HG03354 (cell line): ENCODE data around the gene PRKG1.
"Not testable (repeated sequence)": the region's sequence is repeated elsewhere in the genome, so short reads cannot be mapped to it uniquely, and the experiment has no call there.

ENCODE experiments used
- ATAC-seq: cut with Tn5 transposase; IDR thresholded peaks from one replicate; pipeline ENCODE4 v1.9.1; 2021; ENCODE audit warnings: mild to moderate bottlenecking; ENCODE audit not compliant: unreplicated experiment, poor library complexity, severe bottlenecking

PRKG1 gene

DNA sequence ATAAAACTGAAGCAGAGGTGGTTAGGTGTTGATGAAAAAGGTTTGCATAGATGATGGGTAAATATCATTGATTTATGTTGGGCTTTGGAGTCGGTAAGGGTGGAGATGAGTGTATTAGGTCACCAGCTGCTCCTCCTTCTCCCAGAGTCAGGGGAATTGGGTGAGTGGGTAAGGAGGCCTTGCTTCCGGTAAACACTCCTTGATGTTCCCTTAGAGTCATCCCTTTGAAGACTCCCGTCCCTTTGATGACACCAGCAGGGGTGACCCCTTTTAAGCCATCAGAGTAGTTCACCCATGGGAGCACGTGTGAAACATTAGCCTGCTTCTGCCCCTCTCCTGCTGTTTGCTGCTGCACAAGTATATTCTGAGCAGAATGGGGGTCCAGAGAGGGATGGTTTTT, 1147.6 kb downstream of the PRKG1 start:
- no peak for ATAC-seq

DNA sequence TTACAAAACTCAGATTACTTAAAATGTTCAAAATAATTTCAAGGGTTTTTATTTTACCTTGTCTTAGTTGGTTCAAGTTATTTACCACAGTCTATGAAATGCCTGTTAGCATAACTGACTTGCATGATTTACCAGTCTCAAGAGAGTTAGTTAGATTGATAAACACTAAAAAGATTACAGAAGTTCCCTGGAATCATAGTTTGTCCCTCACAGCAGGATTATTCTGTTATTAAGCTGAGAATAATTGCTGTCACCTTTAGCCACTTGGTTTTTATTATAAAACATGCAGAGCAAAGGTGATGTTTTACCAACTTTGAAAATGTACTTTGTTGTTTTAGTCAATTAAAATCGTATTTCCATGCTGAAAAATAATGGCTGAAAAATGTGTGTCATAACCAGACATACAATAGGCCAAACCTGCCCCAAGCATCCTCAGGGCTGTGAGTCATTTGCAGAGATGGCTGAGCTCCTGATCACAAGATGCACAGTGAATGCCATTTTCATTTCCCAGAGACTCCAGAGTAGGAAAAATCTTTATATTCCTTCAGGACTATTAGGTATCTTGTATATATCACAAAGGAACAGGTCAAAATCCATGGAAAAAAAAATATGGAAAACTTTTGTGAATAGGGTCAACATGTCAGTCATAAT, 1152.0 kb downstream of the PRKG1 start:
- no peak for ATAC-seq

DNA sequence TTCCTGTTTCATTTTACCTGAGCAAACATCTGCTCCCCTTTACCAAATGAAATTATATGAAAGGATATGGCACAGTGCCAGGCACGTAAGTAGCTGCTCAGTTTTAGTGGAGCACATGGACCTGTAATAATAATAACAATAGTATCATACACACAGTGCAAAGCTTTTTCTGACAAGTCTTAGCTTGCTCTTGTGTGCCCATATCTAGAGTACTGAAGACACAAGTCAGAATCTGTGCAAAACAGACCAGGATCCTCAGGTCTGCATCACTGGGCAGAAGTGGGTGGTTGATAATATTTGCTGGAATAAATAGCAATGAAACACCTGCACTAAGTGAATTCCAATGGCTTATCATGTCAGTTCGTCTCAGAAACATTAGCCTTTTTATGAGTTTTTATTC, 1154.3 kb downstream of the PRKG1 start:
- no peak for ATAC-seq

DNA sequence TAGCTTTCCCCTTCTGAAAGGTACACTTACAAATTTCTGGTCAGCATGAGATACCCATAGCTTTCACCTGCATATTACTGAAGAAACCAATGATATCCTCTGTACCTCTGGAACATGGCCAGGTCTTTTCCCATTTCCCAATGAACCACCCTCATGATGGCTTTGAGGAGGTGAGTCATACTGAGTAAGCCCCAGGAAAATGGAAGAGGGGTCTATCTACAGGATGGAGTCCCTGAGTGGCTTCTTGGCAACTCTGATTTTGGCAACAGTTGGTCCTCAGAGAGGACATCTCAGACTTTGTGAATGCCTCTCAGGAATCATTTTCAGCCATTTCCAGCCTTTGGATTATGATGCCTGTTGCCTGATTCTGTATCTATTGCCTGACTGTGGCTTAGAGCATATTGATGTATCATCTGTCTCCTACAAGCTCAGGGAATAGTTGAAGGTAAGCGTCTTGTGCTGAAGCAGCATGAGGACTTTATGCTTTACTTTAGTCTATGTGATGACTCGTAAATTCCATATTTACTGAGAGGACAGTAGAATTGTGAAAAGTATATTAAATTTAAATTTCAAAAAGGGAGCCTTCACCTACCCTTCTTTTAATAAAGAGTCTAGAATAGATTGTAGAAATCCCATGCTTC, 1155.1 kb downstream of the PRKG1 start:
- ATAC-seq, result no peak

DNA sequence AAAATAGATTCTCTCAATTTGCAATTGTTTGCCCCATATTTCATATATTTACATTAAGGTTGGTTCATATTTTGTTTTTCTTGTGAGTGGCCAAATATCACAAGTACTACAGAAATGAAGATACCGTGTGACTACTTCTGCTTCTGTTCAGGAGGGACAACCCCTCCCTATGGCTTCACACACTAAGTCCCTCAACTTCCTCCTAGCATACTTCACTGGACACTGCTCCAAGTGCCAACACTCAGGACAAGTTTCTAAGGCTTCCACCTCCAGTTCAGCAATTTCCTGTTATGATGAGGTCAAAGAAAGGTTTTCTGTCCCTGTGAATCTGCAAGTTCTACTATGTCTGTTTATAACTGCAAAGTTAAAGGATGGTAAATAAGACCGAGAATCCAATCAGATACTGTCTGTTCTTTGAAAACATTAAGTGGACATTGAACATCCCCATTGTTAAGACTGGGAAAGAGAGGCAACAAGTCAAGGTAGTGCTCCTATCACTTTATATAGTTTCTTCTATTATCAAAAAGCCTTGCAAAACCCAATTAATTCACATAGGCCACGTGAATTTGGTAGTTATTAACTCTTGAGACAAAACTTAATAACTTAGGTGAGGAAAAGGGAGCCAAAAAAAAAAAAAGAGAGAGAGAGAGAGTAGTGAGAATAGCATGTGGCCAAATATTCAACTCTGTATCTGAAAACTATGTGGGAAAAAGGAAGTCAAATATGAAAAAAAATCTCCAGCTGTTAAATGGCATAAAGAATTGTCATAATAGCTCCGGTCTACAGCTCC, 1158.5 kb downstream of the PRKG1 start:
- peak; percentile 96 for ATAC-seq

DNA sequence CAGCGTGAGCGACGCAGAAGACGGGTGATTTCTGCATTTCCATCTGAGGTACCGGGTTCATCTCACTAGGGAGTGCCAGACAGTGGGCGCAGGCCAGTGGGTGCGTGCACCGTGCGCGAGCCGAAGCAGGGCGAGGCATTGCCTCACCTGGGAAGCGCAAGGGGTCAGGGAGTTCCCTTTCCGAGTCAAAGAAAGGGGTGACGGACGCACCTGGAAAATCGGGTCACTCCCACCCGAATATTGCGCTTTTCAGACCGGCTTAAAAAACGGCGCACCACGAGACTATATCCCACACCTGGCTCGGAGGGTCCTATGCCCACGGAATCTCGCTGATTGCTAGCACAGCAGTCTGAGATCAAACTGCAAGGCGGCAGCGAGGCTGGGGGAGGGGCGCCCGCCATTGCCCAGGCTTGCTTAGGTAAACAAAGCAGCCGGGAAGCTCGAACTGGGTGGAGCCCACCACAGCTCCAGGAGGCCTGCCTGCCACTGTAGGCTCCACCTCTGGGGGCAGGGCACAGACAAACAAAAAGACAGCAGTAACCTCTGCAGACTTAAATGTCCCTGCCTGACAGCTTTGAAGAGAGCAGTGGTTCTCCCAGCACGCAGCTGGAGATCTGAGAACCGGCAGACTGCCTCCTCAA, 1159.2 kb downstream of the PRKG1 start:
- ATAC-seq, result not testable (repeated sequence)

DNA sequence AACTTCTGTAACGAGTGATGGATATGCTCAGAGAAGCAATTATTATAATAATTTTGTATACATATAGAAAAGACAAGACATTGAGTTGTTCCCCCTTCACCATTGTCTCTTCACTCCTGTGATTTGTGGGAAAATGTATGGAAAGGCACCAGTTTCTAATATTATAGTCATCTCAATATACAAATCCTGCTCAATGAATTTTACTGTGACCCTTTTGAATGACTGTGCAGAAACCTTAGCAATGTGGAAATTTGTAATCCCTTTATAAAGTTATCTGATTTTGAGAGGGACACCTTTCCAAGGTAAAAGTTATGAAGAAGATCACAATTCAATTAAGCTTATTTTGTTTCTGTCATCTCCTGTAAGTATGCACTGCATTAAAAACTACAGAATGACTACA, 1165.5 kb downstream of the PRKG1 start:
- no peak for ATAC-seq

DNA sequence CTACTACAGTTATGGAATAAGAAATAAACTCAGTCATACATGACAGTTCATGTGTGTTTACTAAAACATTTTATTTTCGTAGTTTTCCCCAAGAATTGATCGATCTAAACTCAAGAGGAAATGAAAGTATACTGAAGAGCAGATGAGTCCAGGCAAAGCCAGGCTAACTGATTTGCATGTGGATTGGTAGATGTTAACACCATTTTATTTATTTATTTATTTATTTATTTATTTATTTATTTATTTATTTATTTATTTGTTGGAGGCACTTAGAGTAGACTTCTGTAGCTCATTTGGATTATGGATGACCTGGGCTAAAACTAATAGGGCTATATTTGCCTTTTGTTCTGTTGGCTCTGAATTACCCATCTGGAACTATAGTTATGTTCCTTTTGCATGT, 1171.3 kb downstream of the PRKG1 start:
- ATAC-seq, result no peak

DNA sequence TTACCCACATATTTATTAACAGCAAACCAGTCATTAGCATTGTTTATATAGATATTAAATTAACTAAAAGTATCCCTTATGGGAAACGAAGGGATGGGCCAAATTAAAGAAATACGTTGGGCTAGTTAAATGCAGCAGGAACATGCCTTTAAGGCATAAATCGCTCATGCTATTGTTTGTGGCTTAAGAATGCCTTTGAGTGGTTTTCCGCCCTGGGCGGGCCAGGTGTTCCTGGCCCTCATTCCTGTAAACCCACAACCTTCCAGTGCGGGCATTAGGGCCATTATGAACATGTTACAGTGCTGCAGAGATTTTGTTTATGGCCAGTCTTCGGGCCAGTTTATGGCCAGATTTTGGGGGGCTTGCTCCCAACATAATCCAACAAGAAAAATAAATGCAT, 1173.6 kb downstream of the PRKG1 start:
- ATAC-seq, result not testable (repeated sequence)

DNA sequence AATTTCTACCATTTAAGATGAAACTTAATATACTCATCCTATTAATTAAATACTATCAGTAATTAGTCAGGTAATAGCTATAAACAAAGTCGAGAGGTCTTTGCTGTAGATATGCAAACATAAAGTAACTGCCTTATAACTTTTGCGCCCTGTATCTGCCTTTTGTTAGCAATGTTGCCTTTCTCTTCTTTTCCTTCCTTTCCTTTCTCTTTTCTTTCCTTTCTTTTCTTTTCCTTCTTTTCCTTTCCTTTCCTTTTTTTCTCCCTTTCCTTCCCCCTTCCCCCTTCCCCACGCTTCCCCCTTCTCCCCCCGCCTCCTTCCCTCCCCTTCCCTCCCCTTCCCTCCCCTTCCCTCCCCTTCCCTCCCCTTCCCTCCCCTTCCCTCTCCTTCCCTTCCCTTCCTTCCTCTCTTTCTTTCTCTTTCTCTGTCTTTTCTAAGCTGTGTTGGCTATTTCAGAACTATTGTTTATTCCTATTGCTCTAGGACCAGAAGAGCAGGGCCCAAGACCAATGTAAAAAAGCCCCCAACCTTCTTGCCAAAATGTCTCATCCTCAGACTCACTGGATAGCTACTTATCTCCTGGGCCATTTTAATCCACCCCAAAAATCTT, 1174.5 kb downstream of the PRKG1 start:
- no peak for ATAC-seq

DNA sequence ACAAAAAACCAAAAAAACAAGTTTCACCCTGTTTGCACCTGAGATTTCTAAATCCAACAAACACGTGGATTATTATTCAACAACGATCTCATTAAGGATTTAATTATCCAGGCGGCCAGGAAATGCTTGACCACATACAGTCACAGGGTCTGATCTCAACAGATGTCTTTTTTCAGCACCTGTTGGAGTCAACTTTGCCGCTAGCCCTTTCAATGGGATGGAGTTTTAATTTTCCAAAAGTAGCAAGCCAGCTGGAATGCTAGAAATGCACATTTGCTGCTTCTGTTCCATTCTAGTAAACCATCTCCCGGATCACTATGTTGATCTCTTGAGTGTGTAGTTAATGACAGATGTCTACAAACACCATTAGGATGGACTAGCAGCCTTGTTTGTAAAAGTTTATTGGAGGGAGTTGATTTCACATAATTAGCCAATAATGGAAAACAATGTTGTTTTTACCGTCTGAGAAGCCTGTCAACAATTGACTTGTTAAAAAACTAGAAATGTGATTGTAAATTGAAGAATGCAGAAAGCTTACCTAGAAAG, 1175.6 kb downstream of the PRKG1 start:
- ATAC-seq, result no peak

DNA sequence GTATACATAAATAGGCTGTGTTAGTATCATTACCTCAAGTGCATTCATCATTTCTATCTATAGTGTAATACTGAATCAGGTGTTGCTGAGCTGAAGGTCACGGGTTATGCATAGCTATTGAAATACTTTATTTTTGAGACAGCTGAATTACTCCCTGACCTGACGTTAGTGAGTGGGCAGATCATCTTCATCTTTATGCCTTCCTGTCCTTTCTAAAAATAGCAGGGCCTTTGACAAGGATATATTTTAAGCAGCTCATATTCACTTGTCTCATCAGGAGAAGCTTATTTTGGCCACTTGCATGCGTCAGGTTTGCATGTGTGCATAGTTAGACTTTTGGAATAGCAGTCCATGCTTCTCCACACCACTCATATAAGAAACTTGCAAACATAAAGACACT, 1176.2 kb downstream of the PRKG1 start:
- ATAC-seq, result no peak

DNA sequence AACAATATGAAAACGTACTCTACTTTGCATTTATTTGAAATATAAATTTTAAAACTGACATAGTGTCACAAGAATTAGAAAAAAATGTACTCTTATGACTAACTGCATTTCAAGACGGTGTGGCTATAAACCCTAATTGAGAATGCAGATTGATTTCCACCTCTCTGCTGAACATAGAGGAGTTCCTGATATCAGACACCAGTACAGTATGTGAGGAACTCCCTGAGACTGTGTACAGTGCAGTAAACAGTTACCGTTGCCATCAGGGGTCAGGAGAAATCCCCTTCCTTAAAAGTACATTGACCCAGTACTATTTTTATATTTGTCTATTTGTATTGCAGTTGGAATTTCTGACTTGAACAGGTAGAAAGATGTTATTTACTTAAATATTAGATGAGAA, 1178.0 kb downstream of the PRKG1 start:
- ATAC-seq, result no peak

DNA sequence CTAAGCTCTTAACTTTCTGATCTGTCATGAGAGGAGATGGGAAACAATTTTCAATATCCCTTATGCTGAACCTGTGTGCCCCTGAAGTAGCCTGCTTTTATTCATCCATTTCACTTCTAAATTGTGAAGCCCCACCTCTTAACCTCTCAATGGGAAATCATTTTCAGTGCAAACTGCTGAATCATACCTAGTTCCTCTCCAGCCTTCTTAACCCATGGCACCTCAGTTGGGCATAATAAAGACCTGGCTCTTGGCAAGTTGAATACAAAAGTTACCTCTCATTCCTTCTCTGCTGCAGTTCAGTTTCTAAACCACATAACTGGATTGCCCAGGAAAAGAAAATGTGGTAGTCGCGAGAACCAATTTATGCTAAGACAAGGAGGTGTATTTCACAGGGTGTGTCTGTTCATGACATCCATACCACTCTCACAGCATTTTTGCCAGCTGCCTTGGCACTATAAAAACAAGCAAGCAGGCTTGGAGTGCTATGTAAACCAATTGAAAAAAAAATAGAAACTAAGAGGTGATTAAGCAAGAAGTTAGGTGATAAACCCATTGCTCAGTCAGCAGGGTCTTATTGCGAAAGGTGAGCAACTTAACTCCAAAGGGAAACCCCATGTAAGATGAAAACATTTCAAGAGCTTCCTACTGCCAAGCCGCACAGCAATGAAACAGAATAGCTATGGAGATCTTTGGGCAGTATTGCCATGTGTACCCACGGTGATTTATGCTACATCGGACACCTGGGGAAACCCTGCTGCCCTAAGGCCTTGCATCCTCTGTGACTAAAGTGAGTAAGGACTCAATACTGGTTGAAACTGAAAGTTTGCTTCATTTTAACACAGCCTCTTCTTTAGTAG, 1182.8 kb downstream of the PRKG1 start:
- ATAC-seq, result peak; percentile 99

DNA sequence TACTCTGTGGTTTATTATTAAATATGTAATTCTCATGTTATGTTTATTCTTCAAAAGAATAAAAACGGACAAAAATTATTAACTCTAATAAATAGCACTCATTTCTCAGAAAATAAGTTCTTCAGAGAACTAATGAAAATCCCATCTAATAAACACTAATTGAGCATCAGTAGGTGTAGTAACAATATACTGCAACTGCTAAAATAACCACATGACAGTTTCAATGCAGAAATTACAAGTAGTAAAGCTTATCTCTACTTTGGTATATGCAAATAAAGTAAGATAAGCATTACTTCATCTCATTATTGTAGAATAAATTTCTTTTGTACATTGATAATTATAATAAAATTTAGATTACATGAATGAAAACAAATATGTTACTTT, 1183.4 kb downstream of the PRKG1 start:
- peak; percentile 86 for ATAC-seq

DNA sequence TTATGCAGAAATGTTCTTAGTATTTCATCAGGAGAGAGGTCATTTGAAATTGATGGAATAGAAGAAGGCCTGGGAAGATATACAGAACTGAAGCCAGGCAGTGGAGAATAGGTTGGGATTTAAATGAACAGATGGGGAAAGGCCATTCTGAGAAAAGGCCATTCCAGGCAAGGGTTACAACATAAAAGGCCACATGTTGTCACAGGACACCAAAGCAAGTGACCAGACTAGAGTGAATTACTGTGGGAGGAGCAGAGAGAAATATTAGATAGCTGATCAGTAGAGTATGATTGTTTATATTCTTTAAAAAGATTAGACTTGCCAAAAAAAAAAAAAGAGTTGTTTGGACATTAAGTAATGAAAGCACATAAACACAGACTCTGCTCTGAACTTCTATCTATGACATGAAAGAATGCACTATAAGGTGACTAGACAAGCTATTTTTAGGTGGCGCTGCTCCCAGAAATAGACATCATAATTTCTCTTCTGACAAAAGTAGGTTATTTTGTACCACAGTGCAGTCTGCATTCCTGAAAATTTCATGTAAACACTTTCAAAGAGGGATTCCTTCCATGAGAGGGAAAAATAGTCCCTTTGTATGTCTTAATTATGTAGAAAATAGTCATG, 1184.6 kb downstream of the PRKG1 start:
- ATAC-seq, result no peak

DNA sequence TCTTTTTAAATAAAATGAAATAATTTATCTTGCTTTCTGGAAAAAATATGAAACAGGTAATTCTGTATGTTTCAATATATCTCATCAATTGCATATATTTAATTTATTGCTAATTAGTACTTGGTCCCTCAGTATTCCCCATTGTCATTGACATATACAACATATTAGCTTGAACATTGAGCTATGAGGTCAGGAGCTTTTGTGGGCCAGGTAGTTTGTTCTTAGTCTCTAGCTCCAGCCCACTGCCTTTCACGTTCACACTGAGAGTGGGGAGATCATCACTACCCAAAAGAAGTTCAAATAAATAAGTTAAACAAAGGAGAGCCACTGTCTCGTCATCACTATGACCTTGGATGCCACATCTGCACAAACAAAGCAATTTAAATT, 1185.1 kb downstream of the PRKG1 start:
- ATAC-seq, result no peak

DNA sequence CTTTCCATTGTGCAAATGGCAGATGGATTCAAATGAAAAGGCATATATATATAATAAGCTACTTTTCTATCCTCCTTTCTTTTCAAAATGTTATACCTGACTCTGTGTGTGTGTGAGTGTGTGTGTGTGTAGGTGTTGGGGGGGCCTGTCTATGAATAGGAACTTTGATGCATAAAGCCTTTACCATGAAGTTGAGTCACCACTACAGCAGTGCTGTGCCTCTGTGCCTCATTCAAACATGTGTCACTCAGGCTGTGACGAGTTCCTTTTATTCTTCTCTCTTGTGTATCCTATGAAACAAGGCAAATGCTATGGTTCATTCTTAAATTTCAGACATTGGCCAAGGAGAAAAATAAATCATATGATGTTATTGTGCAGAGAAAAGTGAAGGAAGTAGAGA, 1187.1 kb downstream of the PRKG1 start:
- ATAC-seq, result no peak
